ENCODE measurements around the gene SLC25A19.

GRCh38 chr17:75288359-75288758 lies 874 bp downstream of the SLC25A19 start:
- no peak for TF ChIP-seq EZH2phosphoT487 (IDR thresholded peaks at IDR 0.05; ENCODE audit: insufficient read depth, low read depth)
- no peak for TF ChIP-seq EZH2 (IDR thresholded peaks at IDR 0.05; ENCODE audit: insufficient read depth, poor library complexity, severe bottlenecking)
